ENCODE results near the gene RAB11A.

GRCh38 chr15:65913631-65914199, 44.4 kb downstream of the RAB11A start:
- TF ChIP-seq, protein P1, sequence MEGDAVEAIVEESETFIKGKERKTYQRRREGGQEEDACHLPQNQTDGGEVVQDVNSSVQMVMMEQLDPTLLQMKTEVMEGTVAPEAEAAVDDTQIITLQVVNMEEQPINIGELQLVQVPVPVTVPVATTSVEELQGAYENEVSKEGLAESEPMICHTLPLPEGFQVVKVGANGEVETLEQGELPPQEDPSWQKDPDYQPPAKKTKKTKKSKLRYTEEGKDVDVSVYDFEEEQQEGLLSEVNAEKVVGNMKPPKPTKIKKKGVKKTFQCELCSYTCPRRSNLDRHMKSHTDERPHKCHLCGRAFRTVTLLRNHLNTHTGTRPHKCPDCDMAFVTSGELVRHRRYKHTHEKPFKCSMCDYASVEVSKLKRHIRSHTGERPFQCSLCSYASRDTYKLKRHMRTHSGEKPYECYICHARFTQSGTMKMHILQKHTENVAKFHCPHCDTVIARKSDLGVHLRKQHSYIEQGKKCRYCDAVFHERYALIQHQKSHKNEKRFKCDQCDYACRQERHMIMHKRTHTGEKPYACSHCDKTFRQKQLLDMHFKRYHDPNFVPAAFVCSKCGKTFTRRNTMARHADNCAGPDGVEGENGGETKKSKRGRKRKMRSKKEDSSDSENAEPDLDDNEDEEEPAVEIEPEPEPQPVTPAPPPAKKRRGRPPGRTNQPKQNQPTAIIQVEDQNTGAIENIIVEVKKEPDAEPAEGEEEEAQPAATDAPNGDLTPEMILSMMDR (IDR thresholded peaks at IDR 0.05), result no peak
- no peak for TF ChIP-seq POLR2AphosphoS5 (IDR thresholded peaks at IDR 0.05)
